HK-2 (cell line): Measurements from ENCODE around the gene STEAP1.
"Not testable (repeated sequence)": the region's sequence is repeated elsewhere in the genome, so short reads cannot be mapped to it uniquely, and the experiment has no call there.

ENCODE experiments used
- DNase-seq: peaks from one replicate; pipeline ENCODE4 v3.0.0-alpha.2; 2018; ENCODE audit not compliant: unreplicated experiment

The STEAP1 gene

DNA sequence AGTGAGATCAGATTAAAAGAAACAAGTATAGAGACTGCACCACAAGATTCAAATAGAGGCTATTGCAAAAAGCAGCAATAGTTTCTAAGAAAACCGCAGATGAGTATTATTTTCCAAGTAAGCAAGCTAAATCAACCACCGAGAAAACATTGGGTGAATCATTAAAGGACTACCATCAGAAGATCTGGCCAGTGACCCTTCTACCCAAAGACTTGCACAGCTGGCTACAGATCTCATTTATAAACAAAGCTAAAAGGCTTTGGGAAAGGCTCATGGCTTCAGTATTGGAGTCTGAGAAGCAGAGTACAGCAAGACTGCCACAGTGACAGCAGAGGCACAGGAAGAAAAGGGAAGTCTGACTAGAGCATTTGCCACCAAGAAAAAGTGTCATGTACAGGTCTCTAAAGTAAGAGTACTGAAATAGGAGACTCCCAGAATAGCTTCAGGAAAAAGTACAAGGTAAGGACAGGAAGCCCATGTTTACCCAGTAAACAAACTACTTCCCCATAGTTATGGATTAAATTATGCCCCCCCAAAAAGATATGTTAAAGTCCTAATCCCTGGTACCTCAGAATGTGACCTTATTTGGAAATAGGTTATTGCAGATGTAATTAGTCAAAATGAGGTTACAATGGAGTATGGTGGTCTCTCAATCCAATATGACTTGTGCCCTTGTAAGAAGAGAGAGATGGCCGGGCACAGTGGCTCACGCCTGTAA, 19.0 kb downstream of the STEAP1 start:
- DNase-seq: no peak

DNA sequence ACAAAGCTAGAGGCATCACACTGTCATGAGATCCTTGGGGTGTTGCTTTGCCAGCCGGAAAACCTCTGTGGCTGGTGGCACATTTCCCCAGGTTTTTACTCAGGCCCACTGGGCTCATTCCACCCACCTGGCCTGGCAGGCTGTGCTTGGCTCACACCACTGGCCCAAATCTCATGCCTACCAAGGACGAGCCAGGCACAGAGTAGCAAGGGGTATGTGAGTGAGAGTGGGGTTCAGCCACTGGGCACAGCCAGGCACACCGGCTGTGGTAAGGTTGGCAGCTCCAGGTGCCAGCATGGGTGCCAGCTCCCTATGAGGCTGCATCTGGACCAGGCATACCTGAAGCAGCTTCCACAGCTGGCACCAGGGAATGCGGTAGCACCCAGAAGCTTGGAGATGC, 21.4 kb downstream of the STEAP1 start:
- DNase-seq: no peak

DNA sequence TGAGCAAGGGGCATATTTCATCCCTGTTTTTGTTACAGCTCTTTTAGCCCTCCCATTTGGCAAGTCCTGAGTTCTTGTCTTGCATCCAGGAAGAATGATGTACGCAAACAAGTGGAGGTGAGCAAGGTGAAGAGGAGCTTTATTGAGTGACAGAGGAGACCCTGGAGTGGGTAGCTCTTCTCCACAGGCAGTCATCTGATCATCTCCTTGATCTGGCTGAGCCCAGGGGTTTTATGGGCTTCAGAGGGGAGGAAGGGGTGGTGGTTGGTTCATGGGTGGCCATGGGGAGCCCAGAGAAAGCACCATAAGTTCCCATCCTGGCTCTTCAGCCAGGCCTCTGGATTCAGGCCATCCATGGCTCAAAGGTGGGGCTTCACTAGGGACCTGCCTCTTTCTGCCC, 21.9 kb downstream of the STEAP1 start:
- DNase-seq: no peak

DNA sequence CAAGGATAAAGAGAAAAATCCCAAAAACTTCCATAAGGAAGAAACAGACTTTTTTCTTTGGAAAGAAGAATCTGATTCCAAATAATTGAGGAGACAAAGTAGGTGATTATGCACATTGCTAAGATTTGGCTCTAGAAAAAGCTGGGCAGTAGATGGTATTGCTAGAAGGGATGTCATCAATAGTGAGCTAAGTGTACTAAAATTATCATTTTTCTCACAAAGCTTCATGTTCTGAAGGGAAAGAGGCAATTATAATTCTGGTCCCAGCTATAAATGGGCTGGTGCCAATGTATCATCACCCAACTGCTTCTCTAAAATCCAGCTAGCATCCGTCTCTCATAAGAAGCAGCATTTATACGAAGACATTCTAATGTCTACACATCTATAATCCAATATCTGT, 23.9 kb downstream of the STEAP1 start:
- no peak for DNase-seq

DNA sequence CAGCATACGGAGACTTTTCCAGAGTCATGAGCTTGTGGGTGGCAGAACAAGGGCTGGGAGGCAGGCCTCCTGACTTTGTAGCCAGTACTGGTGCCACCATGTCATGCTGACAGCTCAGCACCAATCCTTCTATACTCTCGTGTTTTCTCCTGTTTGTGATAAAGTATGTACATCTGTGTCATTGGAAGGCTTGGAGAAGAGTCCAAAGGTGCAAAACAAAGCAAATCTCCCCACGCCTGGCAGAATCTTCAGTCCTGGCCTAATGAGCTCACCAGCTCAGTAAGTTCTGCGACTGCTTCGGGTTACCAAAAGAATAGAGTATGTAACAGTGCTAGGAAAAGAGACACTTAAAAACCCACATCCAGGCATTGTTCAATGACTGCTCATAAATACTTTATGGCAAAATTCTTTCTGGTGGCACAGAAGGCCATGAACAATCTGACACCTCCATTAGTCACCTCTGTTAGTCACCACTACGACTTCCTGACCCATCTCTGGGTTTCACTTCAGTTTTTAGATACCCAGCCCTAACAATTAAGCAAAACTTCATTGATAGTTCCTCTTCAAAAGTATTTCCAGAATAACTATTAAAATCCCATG, 24.5 kb downstream of the STEAP1 start:
- DNase-seq: peak; percentile 55

DNA sequence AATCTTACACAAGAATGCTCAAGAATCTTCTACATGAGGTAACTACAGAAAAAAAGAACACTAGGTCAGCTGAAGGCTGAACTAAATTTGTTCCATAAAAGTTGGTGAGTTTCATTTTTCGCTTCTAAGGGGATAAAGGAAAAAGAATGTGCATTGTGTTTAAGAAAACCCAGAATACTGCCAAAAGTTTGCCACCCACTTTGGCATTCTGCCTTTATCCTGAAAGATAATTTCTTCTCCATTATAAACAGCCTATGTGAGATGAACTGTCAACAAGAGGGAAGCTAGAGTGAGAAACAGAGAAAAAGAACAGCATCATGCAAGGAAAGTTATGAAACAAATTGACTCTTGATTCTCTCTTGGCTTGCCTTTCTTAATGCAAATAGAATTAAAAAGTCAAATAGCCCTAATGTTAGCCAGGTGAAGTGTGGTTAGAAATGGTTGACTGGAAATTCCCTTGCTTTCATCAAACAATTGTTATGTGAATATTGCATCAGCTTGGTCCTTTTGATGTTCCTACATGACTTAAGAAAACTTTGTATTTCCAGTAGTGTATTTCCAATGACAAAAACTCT, 25.8 kb downstream of the STEAP1 start:
- DNase-seq: no peak

DNA sequence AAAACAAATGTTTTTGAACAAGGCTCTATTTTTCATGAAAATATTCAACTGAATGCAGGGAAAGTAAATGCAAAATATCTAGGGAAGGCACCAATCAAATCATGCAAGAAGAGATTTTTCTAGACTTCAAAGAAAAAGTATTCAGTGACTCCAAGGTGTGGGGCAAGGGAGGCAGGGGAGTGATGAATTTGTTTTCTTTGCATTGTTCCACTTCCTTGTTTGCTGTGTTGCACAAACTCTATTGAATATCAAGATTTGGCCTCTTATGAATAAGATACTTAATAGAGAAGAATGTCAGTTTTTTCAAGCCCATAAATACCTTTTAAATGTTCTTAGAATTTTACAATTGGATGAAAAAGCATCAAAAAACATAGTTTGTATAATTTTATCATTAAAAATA, 26.4 kb downstream of the STEAP1 start:
- DNase-seq: no peak

DNA sequence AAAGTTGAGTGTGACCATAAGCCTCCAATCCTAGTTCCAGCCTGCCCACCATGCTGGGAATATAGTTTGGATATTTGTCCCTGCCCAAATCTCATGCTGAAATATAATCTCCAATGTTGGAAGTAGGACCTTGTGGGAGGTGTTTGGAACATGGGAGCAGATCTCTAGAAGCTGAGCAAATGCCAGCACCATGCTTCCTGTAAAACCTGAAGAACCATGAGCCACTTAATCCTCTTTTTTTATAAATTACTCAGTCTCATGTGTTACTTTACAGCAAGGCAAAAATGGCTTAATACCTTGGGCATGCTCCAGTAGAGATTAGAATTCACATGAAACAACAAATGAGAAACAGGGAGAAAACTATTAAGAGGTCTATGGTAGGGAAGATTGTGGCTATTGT, 27.2 kb downstream of the STEAP1 start:
- DNase-seq: no peak

DNA sequence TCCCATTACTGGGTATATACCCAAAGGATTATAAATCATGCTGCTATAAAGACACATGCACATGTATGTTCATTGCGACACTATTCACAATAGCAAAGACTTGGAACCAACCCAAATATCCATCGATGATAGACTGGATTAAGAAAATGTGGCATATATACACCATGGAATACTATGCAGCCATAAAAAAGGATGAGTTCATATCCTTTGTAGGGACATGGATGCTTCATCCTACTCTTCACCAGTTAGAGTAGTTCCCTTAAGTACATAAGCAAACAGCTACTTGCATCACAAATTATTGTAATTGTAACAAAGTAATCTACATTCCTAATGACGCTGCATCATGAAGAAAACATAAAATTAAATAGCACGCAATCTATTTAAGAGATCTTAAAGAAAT, 32.0 kb downstream of the STEAP1 start:
- DNase-seq: not testable (repeated sequence)

DNA sequence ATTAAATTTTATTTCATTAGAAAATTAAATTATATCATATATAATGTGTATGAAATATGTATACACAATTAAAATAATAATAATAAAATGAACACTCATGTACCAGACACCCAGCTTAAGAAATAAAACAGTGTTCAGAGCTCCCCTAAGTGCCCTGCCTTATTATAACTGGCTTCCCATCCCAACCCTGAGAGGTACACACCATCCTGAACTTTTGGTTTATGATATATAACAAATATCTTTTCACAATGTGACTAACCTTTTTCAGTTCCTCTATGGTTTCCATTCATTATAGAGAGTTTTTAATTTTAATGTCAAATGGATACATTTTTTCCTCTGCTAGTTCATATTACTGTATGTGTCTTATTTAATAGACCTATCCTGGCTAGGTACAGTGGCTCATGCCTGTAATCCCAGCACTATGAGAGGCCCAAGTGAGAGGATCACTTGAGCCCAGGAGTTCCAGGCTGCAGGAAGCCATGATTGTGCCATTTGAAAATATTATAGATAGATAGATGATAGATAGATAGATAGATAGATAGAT, 33.3 kb downstream of the STEAP1 start:
- no peak for DNase-seq

DNA sequence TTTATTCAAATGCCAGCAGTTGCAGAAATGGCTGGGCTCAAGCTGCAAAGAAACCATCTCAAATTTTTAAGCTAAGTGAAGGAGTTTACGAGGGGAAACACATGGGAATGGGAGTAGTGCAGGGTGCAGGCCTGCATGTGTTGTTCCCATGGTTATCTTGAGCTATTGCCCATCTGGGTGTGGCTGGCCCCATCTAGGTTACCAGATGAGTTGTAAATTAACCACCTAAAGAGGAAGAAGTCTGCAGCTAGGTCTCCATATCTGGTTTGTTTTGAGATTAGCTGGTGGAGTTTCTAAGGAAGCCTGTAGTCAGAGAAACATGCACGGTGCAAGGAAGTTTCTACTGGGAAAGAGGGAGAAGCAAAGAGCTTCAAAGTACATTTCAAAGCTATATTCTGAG, 34.0 kb downstream of the STEAP1 start:
- DNase-seq: no peak

DNA sequence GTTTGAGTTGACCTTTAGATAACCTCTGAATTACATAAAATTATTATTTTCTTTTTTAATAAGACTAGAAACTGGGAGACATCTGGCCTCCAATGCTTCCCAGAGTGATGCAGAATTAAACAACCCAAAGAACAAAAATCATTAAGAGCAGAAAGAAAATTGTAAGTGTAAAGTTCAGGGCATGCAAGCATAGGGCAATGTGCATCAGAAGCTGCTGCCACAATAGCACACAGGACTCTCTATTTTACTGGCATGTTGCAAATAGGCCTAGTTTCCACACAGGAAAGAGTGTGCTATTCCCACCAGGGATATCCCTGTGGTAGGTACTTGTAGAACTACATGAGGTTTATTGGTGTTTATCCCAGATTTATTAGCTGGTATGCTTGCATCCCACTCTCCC, 36.7 kb downstream of the STEAP1 start:
- no peak for DNase-seq

DNA sequence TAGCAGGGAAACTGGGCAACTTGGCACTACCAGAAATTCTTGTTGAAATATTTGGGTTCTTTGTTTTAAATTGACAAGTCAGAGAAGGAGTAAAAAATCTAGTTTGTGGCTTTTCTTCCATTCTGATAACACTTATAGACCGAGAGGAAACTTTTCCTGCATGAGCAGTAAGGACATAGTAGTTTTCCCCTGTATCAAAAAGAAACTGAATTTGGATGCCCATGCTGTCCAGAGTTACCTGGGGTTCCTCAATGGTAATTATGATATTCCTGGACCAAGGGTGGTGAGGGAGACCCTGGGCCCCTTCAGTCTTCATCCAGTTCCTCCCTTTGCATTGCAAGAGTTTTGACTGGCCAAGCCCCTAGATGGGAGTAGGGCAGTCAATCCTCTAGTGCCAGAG, 37.4 kb downstream of the STEAP1 start:
- no peak for DNase-seq

DNA sequence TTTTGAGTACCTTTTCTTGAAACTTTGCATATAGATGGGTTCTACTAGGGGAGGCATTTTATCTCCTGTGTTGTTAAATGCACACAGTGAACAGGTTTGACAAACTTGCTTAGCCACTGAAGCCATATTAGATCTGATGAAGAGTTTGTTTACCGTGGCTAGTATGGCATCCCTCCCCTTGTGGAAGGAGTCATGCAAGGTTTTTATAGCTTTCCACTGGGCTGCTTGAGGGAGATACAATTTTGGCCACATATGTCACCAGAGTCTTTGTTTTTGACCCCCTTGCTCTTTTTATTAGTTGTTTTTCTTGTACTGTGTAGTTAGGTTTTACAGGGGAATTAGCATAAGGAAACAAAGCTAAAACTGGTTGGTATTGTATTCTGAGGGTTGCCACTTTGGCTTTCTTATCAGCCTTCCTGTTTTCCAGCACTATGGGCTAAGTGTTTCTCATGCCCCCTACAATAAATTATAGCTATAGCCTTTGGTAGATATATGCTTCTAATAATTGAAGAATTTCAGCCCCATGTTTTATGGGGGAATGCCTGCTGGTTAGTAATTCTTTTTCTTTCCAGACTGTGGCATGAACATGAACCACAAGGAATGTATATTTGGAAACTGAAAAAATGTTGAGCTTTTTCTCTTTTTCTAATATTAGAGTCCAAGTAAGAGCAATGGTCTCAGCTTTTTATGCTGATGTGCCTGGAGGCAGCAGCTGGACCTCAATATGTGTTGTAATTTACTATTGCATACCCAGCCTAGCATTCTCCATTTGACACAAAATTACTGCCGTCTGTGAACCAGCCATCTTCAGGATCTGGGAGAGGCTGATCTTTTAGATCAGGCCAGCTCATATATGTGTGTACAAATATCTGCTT, 38.8 kb downstream of the STEAP1 start:
- DNase-seq: no peak

DNA sequence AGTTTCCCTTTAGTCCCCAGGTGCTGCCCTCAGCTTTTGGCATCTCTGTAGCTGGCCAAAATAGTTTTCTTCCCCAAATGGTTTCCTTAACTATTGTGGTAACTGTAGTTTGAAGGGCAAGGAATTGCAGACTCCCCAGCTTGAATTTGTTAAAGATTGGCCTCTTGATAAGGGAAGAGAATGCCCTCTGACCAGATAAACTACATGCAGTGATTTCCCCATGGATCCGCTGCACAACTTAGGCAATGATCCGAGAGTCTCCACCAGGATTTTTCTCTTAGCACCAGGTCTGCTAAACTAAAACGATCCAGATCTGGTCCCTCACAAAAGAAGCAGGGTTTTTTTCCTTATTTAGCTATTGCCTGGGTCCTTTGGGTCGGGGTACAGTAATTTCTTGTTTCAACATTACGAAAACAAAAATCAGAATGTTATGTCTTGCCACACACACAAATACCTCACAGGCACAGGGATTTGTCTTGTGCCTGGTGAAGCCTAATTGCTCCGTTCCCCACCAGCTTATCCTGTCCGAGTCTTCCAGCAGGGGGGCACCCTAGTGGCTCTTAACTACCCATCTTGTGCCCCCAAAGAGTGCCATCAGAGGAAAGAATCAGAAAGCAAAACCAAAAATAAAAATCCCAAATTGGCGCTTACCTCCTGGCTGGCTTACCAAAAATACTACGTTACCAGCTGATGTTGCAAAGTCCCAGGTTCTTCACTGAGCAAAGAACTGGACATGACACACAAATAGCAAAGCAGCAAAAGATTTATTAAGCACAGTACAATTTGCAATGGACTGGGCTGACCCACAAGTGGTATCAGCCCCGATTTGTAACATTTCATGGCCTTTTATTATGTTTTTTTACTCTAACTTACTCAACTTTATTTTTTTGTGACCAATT, 40.9 kb downstream of the STEAP1 start:
- DNase-seq: no peak

DNA sequence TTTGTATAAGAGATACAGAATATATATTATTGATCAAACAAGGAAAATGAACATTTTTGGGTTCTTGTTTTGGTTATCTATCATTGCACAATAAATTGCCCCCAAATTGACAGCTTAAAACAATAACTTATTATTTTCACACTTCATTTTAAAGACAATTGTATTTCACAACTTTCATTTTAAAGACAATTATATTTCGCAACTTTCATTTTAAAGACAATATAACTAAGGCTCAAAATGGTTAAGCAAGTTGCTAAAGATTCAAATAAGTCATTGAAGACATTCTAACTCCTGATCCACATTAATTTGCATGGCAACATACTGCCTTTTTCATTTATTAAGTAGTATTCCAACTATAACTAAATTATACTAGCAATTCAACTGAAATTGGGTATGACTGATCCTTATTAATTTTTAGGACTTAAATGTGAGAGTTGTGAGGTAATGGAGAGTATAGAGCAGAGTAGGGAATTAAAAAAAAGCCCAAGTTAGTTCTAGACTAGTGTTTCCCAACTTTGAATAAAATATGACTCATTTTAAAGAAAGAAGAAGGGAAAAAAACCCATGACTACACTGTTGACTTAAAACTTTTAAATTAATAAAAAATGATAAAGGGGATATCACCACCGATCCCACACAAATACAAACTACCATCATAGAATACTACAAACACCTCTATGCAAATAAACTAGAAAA, 47.4 kb downstream of the STEAP1 start:
- no peak for DNase-seq

DNA sequence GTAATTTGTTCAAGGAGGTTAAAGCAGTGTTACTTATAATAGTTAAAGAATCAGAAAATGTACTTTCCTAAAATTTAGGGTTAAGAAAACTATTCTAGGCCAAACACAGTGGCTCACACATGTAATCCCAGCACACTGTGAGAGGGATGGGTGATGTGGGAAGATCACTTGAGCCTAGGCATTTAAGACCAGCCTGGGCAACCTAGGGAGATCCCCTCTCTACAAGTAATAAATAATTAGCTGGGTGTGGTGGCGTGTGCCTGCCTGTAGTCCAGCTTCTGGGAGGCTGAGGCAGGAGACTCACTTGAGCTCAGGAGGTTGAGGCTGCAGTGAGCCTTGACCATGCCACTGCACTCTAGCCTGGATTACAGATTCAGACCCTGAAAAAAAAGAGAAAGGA, 53.7 kb downstream of the STEAP1 start:
- DNase-seq: no peak

DNA sequence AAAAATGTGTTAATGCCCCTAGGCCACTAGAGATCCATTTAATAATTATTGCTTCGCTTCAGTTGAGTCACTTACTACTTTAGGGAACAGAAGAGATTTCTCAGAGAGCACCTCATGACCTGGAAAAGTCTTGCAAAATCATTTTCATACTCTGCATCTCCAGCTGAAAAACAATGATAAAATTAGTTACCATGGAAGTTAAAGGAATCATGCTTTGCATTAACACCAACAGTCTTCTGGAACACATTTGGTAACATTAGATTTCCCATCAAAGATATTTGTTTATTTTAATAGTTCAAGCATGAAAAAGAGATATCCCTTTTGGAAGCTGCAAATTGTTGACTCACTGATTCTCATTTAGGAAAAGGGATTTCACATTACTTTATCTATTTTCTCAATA, 55.5 kb downstream of the STEAP1 start:
- DNase-seq: no peak

DNA sequence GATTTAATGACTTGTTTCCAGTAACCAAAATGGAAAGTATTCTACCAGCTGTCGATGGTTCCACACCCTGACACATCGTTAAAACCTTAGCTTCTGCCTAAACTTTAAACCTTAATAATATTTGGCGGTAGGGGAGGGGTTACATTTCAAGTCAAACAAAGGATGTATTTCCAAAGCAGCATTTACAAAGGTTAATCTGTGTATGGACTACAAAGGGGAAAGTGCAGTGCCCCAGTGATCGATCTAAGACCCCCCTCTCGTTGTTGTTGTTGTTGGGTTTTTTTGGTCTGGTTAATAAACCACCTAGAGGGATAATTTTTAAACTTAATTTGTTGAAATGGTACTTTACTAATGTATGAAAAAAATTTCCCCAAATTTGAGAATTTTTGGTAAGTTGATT, 56.2 kb downstream of the STEAP1 start:
- DNase-seq: no peak

DNA sequence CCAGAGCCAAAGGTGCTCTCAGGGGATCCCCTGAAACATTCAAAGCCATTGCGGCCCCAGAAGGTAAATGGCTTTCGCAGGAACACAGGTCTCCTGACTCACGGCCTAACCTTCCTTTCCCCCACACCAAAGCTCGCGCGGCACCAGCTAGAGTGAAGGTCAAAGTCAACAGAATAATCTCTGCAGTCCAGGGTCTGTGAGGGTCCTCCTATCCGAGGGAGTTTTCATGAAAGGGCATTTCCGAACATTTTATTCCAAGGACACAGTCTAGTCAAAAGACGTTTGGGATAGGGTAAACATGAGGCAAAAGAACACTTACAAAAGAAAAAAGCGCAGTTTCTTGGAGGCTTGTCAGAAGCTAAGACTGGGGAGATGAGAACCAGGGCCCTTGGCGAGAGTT, 56.7 kb downstream of the STEAP1 start:
- DNase-seq: no peak
